ENCODE results near the gene ZWILCH.

DNA sequence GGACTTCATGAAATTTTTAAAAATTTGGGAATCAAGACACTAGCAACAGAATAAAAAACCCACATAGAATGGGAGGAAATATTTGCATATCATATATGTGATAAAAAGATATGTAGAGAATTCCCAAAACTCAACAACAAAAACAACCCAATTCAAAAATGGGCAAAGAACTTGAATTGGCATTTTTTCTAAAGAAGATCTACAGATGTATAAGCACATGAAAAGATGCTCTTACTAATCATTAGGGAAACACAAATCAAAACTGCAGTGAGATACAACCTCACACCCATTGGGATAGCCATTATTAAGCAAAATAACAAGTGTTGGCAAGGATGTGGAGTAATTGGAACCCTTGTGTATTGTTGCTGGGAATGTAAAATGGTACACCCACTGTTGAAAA lies 50.6 kb downstream of the ZWILCH start:
- TF ChIP-seq SMC3 (IDR thresholded peaks at IDR 0.05; ENCODE audit: low read depth, low read length) (no peak), SIN3A (IDR thresholded peaks at IDR 0.05; ENCODE audit: borderline replicate concordance, low read depth, low read length) (no peak), NRF1 (IDR thresholded peaks at IDR 0.05; ENCODE audit: low read depth, low read length) (no peak), CTCF (IDR thresholded peaks at IDR 0.05) (no peak)
